Mucosa of descending colon (tissue), 3 donors: ENCODE data around the gene MLLT3. TPM values are rescaled to one million over a fixed set of nuclear protein-coding genes. Genes with fewer than 3 reads are reported as not detected.
A peak's percentile ranks its signal among the peaks of the same experiment; 100 is the strongest.

ENCODE experiments used
- ATAC-seq: fragments of 200-7000 bp; cut with Tn5 transposase; one replicate; pipeline ENCODE4 v1.9.1; 2020; ENCODE audit warnings: mild to moderate bottlenecking, moderate library complexity
- DNase-seq, 3 donors: peaks; one replicate each; pipeline ENCODE4 v3.0.0-alpha.2; 2020
- H3K36me3 ChIP-seq: fragments of 200-600 bp; one replicate; pipeline ENCODE4 v1.8.0; 2021; ENCODE audit warnings: low read depth, mild to moderate bottlenecking
- H3K4me1 ChIP-seq: fragments of 200-600 bp; one replicate; pipeline ENCODE4 v1.8.0; 2021; ENCODE audit warnings: low read depth, mild to moderate bottlenecking
- H3K4me3 ChIP-seq: fragments of 200-600 bp; one replicate; pipeline ENCODE4 v1.8.0; 2021; ENCODE audit warnings: mild to moderate bottlenecking
- H3K9me3 ChIP-seq: fragments of 200-600 bp; one replicate; pipeline ENCODE4 v1.8.0; 2021; ENCODE audit warnings: mild to moderate bottlenecking
- CTCF ChIP-seq: fragments of 200-600 bp; IDR thresholded peaks from one replicate; pipeline ENCODE4 v1.8.0; 2022; ENCODE audit warnings: antibody characterized with exemption, mild to moderate bottlenecking
- intact Hi-C, 2 donors: fragments of 100-400 bp; cut with DNase I in 1 of 2; cut with micrococcal nuclease in 1 of 2; formaldehyde crosslinking; loops; one replicate each; pipeline versions ENCODE4 v1.11.0 to v1.11.1; 2022; cut with DNase I, micrococcal nuclease
- total RNA-seq, 3 donors: library from RNA; stranded (reverse); fragmentation: NEBNext Ultra II Directional in 2 of 3; extraction: Animal tissue kit (Norgen Biotek cat#: 25700) in 2 of 3; gene quantifications; one replicate each; pipeline versions ENCODE4 v1.2.1 to v1.2.4, GENCODE V29; 2021 to 2023
- donor health status: DM: no; HTN: no; CAD: no; lungs with moderate emphysema.
- donor health status: DM: no; HTN: no; CAD: no.
- donor health status: DM: no; HTN: yes; CAD: no.

Gene MLLT3
- total RNA-seq, 3 donors from 2014 or later, result 35.1 to 53.7 (median 46.5) TPM

- intact Hi-C loops, result no loop called here
- ATAC-seq (peak; percentile 70), DNase-seq (no peak)
- H3K4me3 ChIP-seq, result no peak overlapping the region
- no peaks in the 10 kb centered on the region for H3K4me1 ChIP-seq
- H3K9me3 ChIP-seq, result no peaks in the 10 kb centered on the region
- no peaks in the 10 kb centered on the region for H3K36me3 ChIP-seq
- no peak for TF ChIP-seq CTCF
Measured at GRCh38 chr9:20321423-20322082, 300.7 kb downstream of the MLLT3 start.

- DNase-seq, result no peak
- Histone ChIP-seq H3K4me1 (no peaks in the 10 kb centered on the region), H3K4me3 (no peak overlapping the region), H3K9me3 (no peaks in the 10 kb centered on the region), H3K36me3 (no peaks in the 10 kb centered on the region)
- no peak for ATAC-seq
- intact Hi-C loops, result no loop called here
- no peak for TF ChIP-seq CTCF
Measured at GRCh38 chr9:20320921-20321320, 301.4 kb downstream of the MLLT3 start.

- no peaks in the 10 kb centered on the region for H3K4me1 ChIP-seq
- H3K36me3 ChIP-seq, result no peaks in the 10 kb centered on the region
- ATAC-seq (peak; percentile 46), DNase-seq (no peak)
- TF ChIP-seq CTCF, result no peak
- intact Hi-C loops, result no loop called here
- no peak overlapping the region for H3K4me3 ChIP-seq
- no peaks in the 10 kb centered on the region for H3K9me3 ChIP-seq
Measured at GRCh38 chr9:20319641-20320337, 302.5 kb downstream of the MLLT3 start.

- no peak overlapping the region for H3K4me3 ChIP-seq
- no peak for TF ChIP-seq CTCF
- DNase-seq (no peak), ATAC-seq (no peak)
- intact Hi-C loops, result no loop called here
- H3K4me1 ChIP-seq, result no peaks in the 10 kb centered on the region
- no peaks in the 10 kb centered on the region for H3K36me3 ChIP-seq
- H3K9me3 ChIP-seq, result no peaks in the 10 kb centered on the region
Measured at GRCh38 chr9:20319241-20319640, 303.1 kb downstream of the MLLT3 start.

GRCh38 chr9:20317701-20318100 lies 304.6 kb downstream of the MLLT3 start:
- no peaks in the 10 kb centered on the region for H3K4me1 ChIP-seq
- no peak for TF ChIP-seq CTCF
- no peak overlapping the region for H3K4me3 ChIP-seq
- ATAC-seq (no peak), DNase-seq (no peak)
- intact Hi-C loops, result no loop called here
- no peaks in the 10 kb centered on the region for H3K9me3 ChIP-seq
- H3K36me3 ChIP-seq, result no peaks in the 10 kb centered on the region
